Prostate gland (tissue), 2 donors: ENCODE measurements around the gene RAB3B.

Source experiments
- POLR2AphosphoS5 ChIP-seq: sonication (generic); formaldehyde crosslinking; IDR thresholded peaks from one replicate; pipeline ENCODE4 v1.6.1; 2017; ENCODE audit warnings: antibody characterized with exemption
- TF ChIP-seq, protein P1 (sequence below), 4 experiments: fragments of 200-600 bp in 2 of 4; fragments of 450-650 bp in 2 of 4; sonication (generic) in 2 of 4; IDR thresholded peaks; 1 replicate in 3 of 4; 2 replicates in 1 of 4; pipeline ENCODE4 v1.5.1; 2016 to 2019; ENCODE audit warnings: antibody characterized with exemption in 4 of 4, mild to moderate bottlenecking in 2 of 4, moderate library complexity in 2 of 4

GRCh38 chr1:51858892-51859291 lies 131.6 kb downstream of the RAB3B start:
- TF ChIP-seq, protein P1, sequence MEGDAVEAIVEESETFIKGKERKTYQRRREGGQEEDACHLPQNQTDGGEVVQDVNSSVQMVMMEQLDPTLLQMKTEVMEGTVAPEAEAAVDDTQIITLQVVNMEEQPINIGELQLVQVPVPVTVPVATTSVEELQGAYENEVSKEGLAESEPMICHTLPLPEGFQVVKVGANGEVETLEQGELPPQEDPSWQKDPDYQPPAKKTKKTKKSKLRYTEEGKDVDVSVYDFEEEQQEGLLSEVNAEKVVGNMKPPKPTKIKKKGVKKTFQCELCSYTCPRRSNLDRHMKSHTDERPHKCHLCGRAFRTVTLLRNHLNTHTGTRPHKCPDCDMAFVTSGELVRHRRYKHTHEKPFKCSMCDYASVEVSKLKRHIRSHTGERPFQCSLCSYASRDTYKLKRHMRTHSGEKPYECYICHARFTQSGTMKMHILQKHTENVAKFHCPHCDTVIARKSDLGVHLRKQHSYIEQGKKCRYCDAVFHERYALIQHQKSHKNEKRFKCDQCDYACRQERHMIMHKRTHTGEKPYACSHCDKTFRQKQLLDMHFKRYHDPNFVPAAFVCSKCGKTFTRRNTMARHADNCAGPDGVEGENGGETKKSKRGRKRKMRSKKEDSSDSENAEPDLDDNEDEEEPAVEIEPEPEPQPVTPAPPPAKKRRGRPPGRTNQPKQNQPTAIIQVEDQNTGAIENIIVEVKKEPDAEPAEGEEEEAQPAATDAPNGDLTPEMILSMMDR (IDR thresholded peaks at IDR 0.05): no peak
- TF ChIP-seq POLR2AphosphoS5: no peak
